ENCODE results near the gene TBC1D22A.

DNA sequence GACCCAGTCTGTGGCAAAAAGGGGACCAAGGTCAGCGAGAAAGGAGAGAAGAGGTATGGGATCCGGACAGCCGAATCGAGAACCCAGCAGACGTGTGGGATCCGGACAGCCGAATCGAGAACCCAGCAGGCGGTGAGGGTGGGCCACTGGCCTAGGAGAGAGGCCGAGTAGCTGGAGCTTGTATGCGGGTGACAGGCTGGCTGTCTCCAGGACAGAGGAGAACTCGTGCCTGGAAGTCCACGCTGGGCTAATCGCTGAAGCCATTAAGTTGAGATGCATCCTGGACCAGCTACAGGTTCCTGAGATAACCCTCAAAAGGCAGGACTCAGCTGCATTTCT is 30.4 kb upstream of the TBC1D22A start:
- no peak for TF ChIP-seq POLR2A (IDR thresholded peaks at IDR 0.05)
- TF ChIP-seq, protein P1, sequence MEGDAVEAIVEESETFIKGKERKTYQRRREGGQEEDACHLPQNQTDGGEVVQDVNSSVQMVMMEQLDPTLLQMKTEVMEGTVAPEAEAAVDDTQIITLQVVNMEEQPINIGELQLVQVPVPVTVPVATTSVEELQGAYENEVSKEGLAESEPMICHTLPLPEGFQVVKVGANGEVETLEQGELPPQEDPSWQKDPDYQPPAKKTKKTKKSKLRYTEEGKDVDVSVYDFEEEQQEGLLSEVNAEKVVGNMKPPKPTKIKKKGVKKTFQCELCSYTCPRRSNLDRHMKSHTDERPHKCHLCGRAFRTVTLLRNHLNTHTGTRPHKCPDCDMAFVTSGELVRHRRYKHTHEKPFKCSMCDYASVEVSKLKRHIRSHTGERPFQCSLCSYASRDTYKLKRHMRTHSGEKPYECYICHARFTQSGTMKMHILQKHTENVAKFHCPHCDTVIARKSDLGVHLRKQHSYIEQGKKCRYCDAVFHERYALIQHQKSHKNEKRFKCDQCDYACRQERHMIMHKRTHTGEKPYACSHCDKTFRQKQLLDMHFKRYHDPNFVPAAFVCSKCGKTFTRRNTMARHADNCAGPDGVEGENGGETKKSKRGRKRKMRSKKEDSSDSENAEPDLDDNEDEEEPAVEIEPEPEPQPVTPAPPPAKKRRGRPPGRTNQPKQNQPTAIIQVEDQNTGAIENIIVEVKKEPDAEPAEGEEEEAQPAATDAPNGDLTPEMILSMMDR (IDR thresholded peaks at IDR 0.05) = no peak
